ENCODE data around the gene HCN2. TPM values are rescaled to one million over a fixed set of nuclear protein-coding genes. Genes with fewer than 3 reads are reported as not detected.

Gene HCN2
- total and polyA plus RNA-seq, 2 of the 13 experiments (the other 11 are each of a cell fraction or from before 2014, with no cell fraction given) = 0.01 TPM; not detected in 1

DNA sequence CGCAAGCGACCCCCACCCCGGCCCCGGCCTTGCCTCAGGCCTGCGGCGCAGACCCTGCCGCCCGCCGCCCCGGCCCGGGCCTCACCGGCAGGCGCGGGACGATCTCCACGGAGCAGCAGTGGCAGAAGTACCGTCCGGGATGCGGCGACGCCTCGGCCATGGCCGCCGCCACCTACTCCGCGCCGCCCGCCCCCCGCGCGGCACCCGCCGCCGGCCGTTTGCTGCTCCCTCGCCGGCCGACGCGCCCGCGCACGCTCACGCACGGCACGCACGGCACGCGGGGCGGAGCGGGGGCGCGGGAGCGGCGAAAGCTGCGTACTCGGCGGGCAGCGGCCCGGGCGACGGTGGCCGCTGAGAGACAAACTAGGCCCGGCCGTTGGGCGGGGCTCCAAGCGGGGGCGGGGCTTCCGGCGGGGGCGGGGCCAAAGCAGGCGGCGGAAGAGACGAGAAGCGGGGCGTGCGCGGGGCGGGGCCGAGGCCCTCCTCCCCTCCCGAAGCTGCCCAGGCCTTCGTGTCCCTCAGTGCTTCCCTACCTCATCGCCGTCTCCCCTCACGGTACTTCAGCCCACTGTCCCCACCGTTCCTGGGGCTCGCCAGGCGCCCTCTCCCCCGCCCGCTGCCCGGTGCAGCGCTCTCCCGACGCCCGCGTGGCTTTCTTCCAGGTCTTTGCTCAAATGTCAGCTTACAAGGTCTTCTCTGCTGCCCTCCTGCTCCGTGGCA, 73.4 kb downstream of the HCN2 start, which contains the start of gene RNF126 (continued):
- no peak for TF ChIP-seq ZNF24 (IDR thresholded peaks at IDR 0.05)
- TF ChIP-seq SNAPC2 (CRISPR knock-in tag; IDR thresholded peaks at IDR 0.05) = no peak
- peak; percentile 70; the same call in 1 of the 2 replicates for TF ChIP-seq JDP2 (CRISPR knock-in tag; IDR thresholded peaks at IDR 0.05; ENCODE audit: borderline replicate concordance)
- peak; percentile 87 for TF ChIP-seq YY1 (IDR thresholded peaks at IDR 0.05; ENCODE audit: insufficient read depth, insufficient replicate concordance, low read depth, low read length)
- TF ChIP-seq, protein P1, sequence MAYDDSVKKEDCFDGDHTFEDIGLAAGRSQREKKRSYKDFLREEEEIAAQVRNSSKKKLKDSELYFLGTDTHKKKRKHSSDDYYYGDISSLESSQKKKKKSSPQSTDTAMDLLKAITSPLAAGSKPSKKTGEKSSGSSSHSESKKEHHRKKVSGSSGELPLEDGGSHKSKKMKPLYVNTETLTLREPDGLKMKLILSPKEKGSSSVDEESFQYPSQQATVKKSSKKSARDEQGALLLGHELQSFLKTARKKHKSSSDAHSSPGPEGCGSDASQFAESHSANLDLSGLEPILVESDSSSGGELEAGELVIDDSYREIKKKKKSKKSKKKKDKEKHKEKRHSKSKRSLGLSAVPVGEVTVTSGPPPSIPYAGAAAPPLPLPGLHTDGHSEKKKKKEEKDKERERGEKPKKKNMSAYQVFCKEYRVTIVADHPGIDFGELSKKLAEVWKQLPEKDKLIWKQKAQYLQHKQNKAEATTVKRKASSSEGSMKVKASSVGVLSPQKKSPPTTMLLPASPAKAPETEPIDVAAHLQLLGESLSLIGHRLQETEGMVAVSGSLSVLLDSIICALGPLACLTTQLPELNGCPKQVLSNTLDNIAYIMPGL (CRISPR knock-in tag; IDR thresholded peaks at IDR 0.05; ENCODE audit: borderline replicate concordance in 1 of 2, low read depth in 1 of 2) = peak in 1 of 2 experiments; percentile 47; a peak in 1 of 4 replicates
- peak; percentile 63 for TF ChIP-seq ZSCAN31 (CRISPR knock-in tag; IDR thresholded peaks at IDR 0.05; ENCODE audit: low read depth)
- no peak for TF ChIP-seq ADNP (CRISPR knock-in tag; IDR thresholded peaks at IDR 0.05)
- peak; percentile 100 for TF ChIP-seq ZNF10 (CRISPR knock-in tag; IDR thresholded peaks at IDR 0.05; ENCODE audit: borderline replicate concordance, low read depth)
- TF ChIP-seq ZNF138 (CRISPR knock-in tag; IDR thresholded peaks at IDR 0.05; ENCODE audit: low read depth) = no peak; the same call in 1 of the 2 replicates
- TF ChIP-seq ZC3H13 (CRISPR knock-in tag; IDR thresholded peaks at IDR 0.05) = peak; percentile 56; the same call in 1 of the 2 replicates
- TF ChIP-seq ZNF143 (CRISPR knock-in tag; IDR thresholded peaks at IDR 0.05) = peak; percentile 38; the same call in 1 of the 2 replicates
- TF ChIP-seq ELF4 (CRISPR knock-in tag; IDR thresholded peaks at IDR 0.05; ENCODE audit: borderline replicate concordance) = no peak
- peak; percentile 65; the same call in 1 of the 2 replicates for TF ChIP-seq YEATS2 (CRISPR knock-in tag; IDR thresholded peaks at IDR 0.05; ENCODE audit: borderline replicate concordance)
- TF ChIP-seq, protein P2, sequence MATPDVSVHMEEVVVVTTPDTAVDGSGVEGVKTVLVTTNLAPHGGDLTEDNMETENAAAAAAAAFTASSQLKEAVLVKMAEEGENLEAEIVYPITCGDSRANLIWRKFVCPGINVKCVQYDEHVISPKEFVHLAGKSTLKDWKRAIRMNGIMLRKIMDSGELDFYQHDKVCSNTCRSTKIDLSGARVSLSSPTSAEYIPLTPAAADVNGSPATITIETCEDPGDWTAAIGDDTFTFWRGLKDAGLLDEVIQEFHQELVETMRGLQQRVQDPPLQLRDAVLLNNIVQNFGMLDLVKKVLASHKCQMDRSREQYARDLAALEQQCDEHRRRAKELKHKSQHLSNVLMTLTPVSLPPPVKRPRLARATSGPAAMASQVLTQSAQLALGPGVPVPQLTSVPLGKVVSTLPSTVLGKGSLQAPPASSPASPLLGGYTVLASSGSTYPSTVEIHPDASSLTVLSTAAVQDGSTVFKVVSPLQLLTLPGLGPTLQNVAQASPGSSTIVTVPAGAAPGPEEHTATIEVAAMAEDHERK (CRISPR knock-in tag; IDR thresholded peaks at IDR 0.05; ENCODE audit: low read depth) = peak; percentile 91
- peak; percentile 30; the same call in 1 of the 2 replicates for TF ChIP-seq CTCF (CRISPR knock-in tag; IDR thresholded peaks at IDR 0.05)
- peak; percentile 68; the same call in 1 of the 2 replicates for TF ChIP-seq ZFP82 (CRISPR knock-in tag; IDR thresholded peaks at IDR 0.05; ENCODE audit: borderline replicate concordance)
- no peak for TF ChIP-seq ZNF44 (CRISPR knock-in tag; IDR thresholded peaks at IDR 0.05)
- 0 out of 2 replicates have a peak, but pooled peaks have one; percentile 21 for TF ChIP-seq ZNF205 (CRISPR knock-in tag; IDR thresholded peaks at IDR 0.05)
- TF ChIP-seq ZNF777 (CRISPR knock-in tag; IDR thresholded peaks at IDR 0.05) = peak; percentile 17; the same call in 1 of the 2 replicates
- no peak for TF ChIP-seq NAIF1 (CRISPR knock-in tag; IDR thresholded peaks at IDR 0.05; ENCODE audit: borderline replicate concordance)
- peak; percentile 35; the same call in 1 of the 2 replicates for TF ChIP-seq SRY (CRISPR knock-in tag; IDR thresholded peaks at IDR 0.05)
- TF ChIP-seq, protein P3, sequence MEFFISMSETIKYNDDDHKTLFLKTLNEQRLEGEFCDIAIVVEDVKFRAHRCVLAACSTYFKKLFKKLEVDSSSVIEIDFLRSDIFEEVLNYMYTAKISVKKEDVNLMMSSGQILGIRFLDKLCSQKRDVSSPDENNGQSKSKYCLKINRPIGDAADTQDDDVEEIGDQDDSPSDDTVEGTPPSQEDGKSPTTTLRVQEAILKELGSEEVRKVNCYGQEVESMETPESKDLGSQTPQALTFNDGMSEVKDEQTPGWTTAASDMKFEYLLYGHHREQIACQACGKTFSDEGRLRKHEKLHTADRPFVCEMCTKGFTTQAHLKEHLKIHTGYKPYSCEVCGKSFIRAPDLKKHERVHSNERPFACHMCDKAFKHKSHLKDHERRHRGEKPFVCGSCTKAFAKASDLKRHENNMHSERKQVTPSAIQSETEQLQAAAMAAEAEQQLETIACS (CRISPR knock-in tag; IDR thresholded peaks at IDR 0.05) = peak; percentile 86
- TF ChIP-seq ZFP37 (CRISPR knock-in tag; IDR thresholded peaks at IDR 0.05; ENCODE audit: borderline replicate concordance) = peak; percentile 77; the same call in 1 of the 2 replicates

All from HepG2 (cell line).